GM18502 (cell line): ENCODE data around the gene ST6GALNAC3.
"Not testable (repeated sequence)": the region's sequence is repeated elsewhere in the genome, so short reads cannot be mapped to it uniquely, and the experiment has no call there.

Experiments used
- ATAC-seq: cut with Tn5 transposase; IDR thresholded peaks from one replicate; pipeline ENCODE4 v1.9.1; 2021; ENCODE audit warnings: mild to moderate bottlenecking; ENCODE audit not compliant: unreplicated experiment, poor library complexity

ST6GALNAC3 gene

DNA sequence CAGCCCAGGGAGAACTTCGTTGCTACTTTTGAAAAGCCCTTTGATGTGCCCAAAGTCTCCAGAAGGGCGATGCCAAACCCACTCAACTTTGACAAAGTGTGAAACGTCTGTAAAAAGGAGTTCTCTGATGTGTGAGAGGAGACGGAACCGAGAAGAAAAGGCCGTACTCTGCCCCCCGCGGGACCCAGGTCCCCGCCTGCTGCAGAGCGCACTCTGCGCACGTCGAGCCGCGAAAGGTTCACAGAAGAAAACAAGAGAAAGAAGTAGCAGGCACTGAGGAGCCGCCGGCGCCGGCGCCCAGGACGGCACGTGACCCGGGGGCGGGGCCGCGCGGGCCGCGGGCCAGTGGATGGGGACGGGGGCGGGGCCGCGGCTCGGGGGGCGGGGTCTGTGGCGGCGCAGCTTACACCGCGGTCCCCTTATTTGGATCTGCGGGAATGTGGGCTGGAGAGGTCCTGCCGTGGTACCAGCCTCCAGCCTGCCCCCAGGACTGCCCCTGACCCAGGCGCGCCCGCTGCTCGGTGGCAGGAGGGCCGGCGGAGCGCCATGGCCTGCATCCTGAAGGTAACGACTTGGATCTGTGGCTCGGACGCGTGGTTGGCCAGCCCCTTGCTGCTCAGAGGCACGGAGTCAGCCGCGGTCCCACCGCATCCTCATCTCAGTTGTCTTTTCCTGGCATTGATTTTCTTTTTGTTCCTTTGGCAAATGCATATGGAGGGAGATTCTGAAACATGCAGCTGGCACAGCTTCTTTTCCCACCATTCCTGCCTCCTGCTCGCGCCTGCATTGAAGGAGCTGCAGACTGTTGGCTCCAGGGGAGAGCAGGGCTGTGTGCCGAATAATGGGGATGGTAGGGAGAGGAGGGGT is at the start of gene ST6GALNAC3:
Gene ST6GALNAC3, plus strand, starts transcription at position 426 of the 867 bp plus-strand sequence.
- ATAC-seq: peak; percentile 93

GRCh38 chr1:76027341-76027740 is 47.2 kb upstream of the ST6GALNAC3 start:
- no peak for ATAC-seq

- ATAC-seq: no peak
Observed at GRCh38 chr1:76029331-76029730, 45.2 kb upstream of the ST6GALNAC3 start.

GRCh38 chr1:76031496-76031895 is 43.0 kb upstream of the ST6GALNAC3 start:
- no peak for ATAC-seq

DNA sequence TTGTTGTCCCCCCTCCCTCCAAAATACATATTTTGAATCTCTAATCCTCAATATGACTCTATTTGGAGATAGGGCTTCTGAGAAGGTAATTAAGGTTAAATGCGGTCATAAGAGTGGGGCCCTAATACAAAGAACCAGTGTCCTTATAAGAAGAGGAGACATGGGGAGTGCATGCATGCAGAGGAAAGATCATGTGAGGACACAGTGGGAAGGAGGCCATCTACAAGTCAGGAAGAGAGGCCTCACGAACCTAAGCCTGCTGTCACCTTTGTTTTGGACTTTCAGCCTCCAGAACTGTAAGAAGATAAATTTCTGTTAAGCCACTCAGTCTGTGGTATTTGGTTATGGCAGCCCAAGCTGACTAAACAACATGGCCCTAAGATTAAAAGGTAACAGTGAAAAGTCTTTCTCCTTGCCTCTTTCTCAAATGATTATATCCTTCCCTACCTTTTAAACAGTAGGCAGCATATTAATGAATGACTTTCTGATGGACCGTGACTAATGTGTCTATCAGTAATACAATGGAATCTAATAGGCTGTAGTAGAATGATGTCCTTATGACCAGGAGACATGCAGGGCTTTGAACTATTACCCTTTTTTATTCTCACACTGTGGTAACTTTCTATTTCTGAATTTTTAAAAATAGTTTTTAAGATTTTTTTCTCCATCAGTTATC is 40.6 kb upstream of the ST6GALNAC3 start:
- no peak for ATAC-seq

DNA sequence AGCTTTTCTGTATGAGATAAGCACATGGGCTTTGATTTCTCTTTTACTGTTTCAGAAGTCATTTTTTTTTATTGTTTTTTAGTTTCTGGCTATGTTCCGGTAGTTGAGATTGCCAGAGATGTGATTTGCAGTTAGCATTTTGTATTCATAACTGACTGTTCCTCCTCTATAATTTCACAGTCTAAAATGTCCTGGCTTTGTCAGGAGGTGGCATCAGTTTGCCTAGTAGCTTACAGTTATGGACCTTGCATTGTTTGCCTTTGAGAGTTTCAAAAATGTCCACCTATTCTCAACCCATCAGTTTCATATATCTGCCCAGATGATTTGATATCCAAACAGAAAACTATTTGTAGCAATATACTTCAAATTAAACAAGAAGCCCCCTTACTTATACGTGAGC is 39.5 kb upstream of the ST6GALNAC3 start:
- ATAC-seq: no peak

GRCh38 chr1:76037324-76037723 is 37.2 kb upstream of the ST6GALNAC3 start:
- no peak for ATAC-seq

DNA sequence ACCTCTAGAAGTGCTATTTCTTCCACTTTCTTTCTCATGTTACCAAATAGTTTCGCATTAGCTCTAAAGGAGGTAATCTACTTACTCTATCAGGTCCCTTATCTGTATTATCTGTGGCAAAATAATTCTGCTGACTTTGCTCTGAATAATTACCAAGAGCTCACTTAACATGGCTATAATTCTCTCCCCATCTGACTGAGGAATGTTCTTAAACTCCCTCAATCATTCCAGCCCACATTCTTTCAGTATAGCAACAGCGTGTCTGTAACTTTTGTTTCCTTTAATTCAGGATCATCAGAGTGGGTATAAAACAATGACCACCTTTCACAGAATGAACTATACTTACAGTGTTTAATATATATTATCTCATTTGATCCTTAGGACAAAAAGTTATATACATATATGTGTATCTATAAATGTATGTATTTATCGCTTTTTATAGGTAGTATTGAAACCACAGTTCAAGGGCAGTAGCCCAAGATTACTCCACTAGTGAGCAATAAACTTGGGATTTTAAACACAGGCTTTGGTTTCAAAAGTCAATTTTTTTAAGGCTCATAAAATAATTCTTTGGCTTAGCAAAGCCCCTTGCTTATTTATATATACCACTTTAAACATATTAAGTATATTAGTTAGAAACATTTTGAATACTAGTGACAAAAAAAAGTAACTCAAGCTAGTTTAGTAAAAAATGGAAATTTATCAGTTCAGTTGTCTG is 36.1 kb upstream of the ST6GALNAC3 start:
- no peak for ATAC-seq

GRCh38 chr1:76046149-76046548 is 28.4 kb upstream of the ST6GALNAC3 start:
- ATAC-seq: no peak

DNA sequence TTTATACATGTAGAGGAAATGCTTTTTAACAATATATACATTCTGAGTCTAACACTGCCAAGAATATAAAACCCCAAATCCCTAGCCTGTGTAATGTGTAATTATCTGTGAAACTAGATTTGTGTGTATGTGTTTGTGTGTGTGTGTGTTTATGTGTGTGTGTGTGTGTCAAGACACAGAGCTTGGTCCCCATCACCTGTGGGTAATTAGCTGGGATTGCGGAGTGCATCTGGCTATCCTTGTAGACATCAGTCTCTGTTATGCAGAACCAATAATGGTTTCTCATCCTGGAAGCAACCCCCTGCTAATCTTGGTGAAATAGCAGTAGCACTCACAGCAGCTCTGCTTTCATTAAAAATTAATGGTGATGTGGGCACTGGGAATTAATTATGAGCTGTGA is 26.3 kb upstream of the ST6GALNAC3 start:
- ATAC-seq: no peak

DNA sequence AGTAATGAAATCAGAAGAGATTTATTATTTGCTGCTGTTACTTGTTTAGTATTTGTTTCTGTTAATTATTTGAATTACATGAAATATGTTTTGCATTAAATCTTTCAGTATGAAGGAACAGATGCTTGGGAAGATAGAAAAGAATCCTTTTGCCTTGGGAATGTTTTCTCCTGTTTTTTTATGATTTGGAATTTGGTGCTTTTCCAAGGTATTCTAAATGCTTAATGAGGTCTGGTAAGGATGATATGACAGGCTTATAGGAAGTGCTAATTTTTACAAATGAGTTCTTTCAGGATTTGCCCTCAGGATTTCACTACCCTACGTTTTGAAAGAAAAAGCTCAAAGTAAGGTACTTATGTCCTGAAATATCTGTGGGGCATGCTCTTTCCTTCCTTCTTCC is 25.6 kb upstream of the ST6GALNAC3 start:
- ATAC-seq: no peak

DNA sequence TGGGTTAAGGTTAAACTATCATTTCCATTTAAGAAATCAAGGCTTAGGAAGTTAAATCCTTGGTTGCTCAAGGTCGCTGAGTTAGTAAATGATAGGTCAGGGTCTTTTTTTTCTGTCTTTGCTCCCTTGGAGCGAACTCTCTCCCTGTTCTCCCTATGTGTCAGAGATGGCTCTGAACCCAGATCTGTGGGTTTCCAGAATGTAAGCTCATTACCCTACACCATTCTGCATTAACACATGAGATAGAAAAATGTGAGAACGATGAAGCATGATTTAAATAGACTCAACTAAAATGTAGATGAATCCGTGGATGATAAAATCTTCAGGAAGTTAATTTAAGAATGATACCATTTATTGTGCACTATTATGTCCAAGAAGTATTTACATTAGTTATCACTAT is 25.0 kb upstream of the ST6GALNAC3 start:
- no peak for ATAC-seq

DNA sequence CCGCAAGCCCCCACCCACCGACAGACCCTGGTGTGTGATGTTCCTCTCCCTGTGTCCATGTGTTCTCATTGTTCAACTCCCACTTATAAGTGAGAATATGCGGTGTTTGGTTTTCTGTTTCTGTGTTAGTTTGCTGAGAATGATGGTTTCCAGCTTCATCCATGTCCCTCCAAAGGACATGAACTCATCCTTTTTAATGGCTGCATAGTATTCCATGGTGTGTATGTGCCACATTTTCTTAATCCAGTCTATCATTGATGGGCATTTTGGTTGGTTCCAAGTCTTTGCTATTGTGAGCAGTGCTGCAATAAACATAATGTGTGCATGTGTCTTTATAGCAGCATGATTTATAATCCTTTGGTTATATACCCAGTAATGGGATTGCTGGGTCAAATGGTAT is 24.5 kb upstream of the ST6GALNAC3 start:
- ATAC-seq: not testable (repeated sequence)

DNA sequence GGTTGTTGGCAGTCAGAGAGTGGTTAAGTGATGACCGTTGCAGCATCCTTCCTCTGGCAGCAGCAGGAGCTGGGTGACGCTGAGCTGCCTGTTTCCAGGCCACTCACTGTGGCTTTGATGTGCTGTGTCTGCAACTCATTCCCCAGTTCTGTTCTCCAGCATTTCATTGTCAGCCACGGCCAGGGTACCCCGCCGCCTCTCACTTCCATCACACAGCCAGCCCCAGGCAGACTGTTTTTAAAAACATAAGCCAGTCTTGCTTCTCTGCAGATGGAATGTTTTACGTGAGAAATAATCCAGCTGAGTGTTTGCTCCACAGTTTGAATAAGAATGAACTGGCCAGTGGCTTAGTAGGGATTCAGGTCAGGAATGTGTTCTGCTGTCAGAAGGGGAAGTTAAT is 21.5 kb upstream of the ST6GALNAC3 start:
- no peak for ATAC-seq

DNA sequence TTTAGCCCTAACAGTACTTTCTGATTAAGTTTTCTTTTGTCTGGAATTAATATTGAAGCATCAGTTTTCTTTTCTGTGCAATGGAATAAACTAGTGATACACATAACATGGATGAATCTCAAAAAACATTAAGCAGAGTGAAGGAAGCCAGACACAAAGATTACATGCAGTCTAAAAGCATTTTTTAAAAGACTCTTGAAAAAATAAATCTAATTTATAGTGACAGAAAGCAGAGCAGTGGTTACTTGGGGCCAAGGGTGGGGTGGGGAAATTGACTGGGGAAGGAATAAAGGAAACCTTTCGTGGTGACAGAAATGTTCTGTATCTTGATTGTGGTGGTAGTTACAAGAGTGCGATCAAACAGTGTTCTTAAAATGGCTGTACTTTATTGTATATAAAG is 20.2 kb upstream of the ST6GALNAC3 start:
- no peak for ATAC-seq

GRCh38 chr1:76055987-76056386 is 18.6 kb upstream of the ST6GALNAC3 start:
- no peak for ATAC-seq

GRCh38 chr1:76059451-76059850 is 15.1 kb upstream of the ST6GALNAC3 start:
- no peak for ATAC-seq

- ATAC-seq: no peak
Observed at GRCh38 chr1:76065270-76065669, 9.3 kb upstream of the ST6GALNAC3 start.

GRCh38 chr1:76066394-76066793 is 8.2 kb upstream of the ST6GALNAC3 start:
- ATAC-seq: no peak

DNA sequence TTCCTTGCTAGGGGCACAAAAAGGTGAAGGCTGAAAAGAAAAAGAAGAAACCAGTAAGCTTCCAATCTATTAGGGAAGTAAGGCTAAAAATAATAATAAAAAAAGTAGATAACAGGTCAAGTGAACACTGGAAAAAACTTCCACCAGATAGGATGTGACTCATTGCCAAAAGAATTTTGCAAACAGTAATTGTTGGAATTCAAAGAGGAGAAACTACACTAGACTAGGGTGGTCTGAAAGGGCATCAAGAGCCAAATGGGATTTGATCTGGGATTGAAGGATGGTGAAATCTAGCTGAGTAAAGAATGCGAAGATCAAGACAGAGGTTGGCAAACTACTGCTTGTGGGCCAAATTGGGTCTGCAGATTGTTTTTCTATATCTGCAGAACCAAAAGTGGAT is 6.0 kb upstream of the ST6GALNAC3 start:
- no peak for ATAC-seq

- ATAC-seq: no peak
Observed at GRCh38 chr1:76068953-76069561, 5.5 kb upstream of the ST6GALNAC3 start.
